ENCODE data around the gene GCK.

The GCK gene

GRCh38 chr7:44107116-44107960, 81.9 kb downstream of the GCK start:
- no peak for DNase-seq (ENCODE audit: low read depth in 4 of 4, low spot score in 1 of 4)

- DNase-seq (ENCODE audit: low read depth in 4 of 4, low spot score in 1 of 4) = no peak
Observed at GRCh38 chr7:44106311-44107065, 82.8 kb downstream of the GCK start.

- no peak for DNase-seq (ENCODE audit: low read depth in 4 of 4, low spot score in 1 of 4)
Observed at GRCh38 chr7:44105832-44106231, 83.4 kb downstream of the GCK start.

GRCh38 chr7:44104860-44105771, 84.1 kb downstream of the GCK start:
- no peak for DNase-seq (ENCODE audit: low read depth in 4 of 4, low spot score in 1 of 4)

- DNase-seq (ENCODE audit: low read depth in 4 of 4, low spot score in 1 of 4) = no peak
Observed at GRCh38 chr7:44103923-44104859, 85.0 kb downstream of the GCK start, which contains the start of gene AEBP1. AEBP1 (plus strand) TSS chr7:44104345; CDS start chr7:44104666, 321 bp downstream.

- DNase-seq (ENCODE audit: low read depth in 4 of 4, low spot score in 1 of 4) = no peak
Observed at GRCh38 chr7:44103566-44103922, 85.7 kb downstream of the GCK start.

- DNase-seq (ENCODE audit: low read depth in 4 of 4, low spot score in 1 of 4) = no peak
Observed at GRCh38 chr7:44102846-44103565, 86.2 kb downstream of the GCK start.

- no peak for DNase-seq (ENCODE audit: low read depth in 4 of 4, low spot score in 1 of 4)
Observed at GRCh38 chr7:44101966-44102845, 87.0 kb downstream of the GCK start.

GRCh38 chr7:44101303-44101965, 87.8 kb downstream of the GCK start:
- no peak for DNase-seq (ENCODE audit: low read depth in 4 of 4, low spot score in 1 of 4)

- no peak for DNase-seq (ENCODE audit: low read depth in 4 of 4, low spot score in 1 of 4)
Observed at GRCh38 chr7:44100458-44101302, 88.6 kb downstream of the GCK start.

GRCh38 chr7:44099669-44100068, 89.6 kb downstream of the GCK start:
- no peak for DNase-seq (ENCODE audit: low read depth in 4 of 4, low spot score in 1 of 4)

- no peak for DNase-seq (ENCODE audit: low read depth in 4 of 4, low spot score in 1 of 4)
Observed at GRCh38 chr7:44098092-44099068, 90.9 kb downstream of the GCK start.

GRCh38 chr7:44097064-44097932, 91.9 kb downstream of the GCK start:
- no peak for DNase-seq (ENCODE audit: low read depth in 4 of 4, low spot score in 1 of 4)

GRCh38 chr7:44096326-44096881, 92.8 kb downstream of the GCK start:
- no peak for DNase-seq (ENCODE audit: low read depth in 4 of 4, low spot score in 1 of 4)

GRCh38 chr7:44095781-44096180, 93.5 kb downstream of the GCK start:
- no peak for DNase-seq (ENCODE audit: low read depth in 4 of 4, low spot score in 1 of 4)

Data from stimulated activated CD4-positive, alpha-beta T cell treated with anti-CD3 and anti-CD28 coated beads, Interleukin-1b, Interleukin-23, amount 100 ng/mL, for 24 hours (primary cell).